KOPT-K1 (cell line): ENCODE results near the gene GALNT1.

Experiments
- H3K27ac ChIP-seq: fragments of 200-600 bp; sonication (generic); 2 replicates; pipeline ENCODE4 v1.5.1; 2016; ENCODE audit warnings: antibody characterized with exemption, mild to moderate bottlenecking, low read depth, low read length; ENCODE audit not compliant: poor library complexity, severe bottlenecking
- H3K36me3 ChIP-seq: fragments of 200-600 bp; sonication (generic); 2 replicates; pipeline ENCODE4 v1.5.1; 2017; ENCODE audit warnings: antibody characterized with exemption, mild to moderate bottlenecking, low read length, moderate library complexity; ENCODE audit not compliant: insufficient read depth
- H3K9me3 ChIP-seq: fragments of 200-600 bp; sonication (generic); 2 replicates; pipeline ENCODE4 v1.5.1; 2017; ENCODE audit warnings: antibody characterized with exemption, low read length, mild to moderate bottlenecking; ENCODE audit not compliant: insufficient read depth, poor library complexity, severe bottlenecking

The GALNT1 gene

DNA sequence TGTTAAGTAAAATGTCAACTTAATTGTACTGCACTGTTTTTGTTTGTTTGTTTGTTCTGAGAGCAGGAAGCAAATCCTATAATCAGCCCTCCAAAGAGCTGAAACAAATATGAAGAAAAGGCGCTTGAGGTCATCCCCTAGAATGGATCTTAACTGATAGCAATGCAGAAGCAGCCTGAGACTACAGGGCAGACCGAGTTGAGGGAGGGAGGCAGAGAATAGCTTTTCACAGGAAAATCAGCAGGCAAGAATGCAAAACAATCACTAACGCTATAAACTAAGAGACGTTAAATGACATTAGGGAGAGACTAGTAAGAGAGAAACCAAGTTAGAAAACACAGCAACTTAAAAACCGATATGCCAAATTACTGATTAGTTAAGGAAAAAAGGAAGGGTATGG is 37.2 kb downstream of the GALNT1 start:
- H3K27ac ChIP-seq: no peak overlapping the region
- H3K36me3 ChIP-seq: no peaks in the 10 kb centered on the region
- H3K9me3 ChIP-seq: no peaks in the 10 kb centered on the region

DNA sequence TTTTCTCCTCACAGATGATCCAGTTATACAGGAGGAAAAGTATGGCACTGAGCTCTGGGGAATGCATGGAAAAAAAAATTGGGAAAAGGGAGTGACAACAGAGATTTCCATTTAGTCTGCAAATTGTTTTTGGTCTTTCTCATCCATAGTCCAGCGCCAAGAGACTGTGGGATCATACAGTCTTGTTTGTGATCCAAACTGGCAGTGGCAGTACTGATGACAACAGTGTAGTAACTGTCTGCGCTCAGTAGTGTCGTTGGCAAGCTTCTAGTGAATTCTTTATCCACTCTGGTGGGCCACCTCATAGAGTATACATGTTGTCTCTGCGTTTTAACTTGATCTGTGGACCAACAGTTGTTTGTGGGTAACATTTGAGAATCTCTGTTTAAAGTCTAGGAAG is 37.9 kb downstream of the GALNT1 start:
- Histone ChIP-seq H3K27ac (no peak overlapping the region), H3K9me3 (no peaks in the 10 kb centered on the region), H3K36me3 (no peaks in the 10 kb centered on the region)

GRCh38 chr18:35619941-35620340 is 38.4 kb downstream of the GALNT1 start:
- no peaks in the 10 kb centered on the region for H3K36me3 ChIP-seq
- H3K27ac ChIP-seq: no peak overlapping the region
- no peaks in the 10 kb centered on the region for H3K9me3 ChIP-seq

DNA sequence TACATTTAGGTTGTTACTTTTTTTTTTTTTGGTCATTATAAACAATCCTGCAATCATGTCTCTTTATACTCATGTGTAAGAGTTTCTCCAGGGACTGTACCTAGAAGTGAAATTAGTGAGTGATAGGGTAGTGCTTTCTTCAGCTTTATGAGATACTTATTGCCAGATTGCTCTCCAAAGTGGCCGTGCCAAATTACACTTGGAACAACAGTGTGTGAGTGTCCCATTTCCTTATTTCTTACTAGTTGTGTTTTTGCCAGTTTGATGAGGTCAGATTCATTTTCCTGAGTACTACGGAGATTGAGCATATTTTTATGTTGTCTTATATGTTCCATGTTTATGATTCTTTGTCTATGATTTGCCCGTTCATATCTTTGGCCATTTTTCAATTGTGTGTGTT is 39.2 kb downstream of the GALNT1 start:
- Histone ChIP-seq H3K9me3 (no peaks in the 10 kb centered on the region), H3K36me3 (no peaks in the 10 kb centered on the region), H3K27ac (no peak overlapping the region)

- H3K36me3 ChIP-seq: no peaks in the 10 kb centered on the region
- no peaks in the 10 kb centered on the region for H3K9me3 ChIP-seq
- no peak overlapping the region for H3K27ac ChIP-seq
Observed at GRCh38 chr18:35623255-35623654, 41.7 kb downstream of the GALNT1 start.

DNA sequence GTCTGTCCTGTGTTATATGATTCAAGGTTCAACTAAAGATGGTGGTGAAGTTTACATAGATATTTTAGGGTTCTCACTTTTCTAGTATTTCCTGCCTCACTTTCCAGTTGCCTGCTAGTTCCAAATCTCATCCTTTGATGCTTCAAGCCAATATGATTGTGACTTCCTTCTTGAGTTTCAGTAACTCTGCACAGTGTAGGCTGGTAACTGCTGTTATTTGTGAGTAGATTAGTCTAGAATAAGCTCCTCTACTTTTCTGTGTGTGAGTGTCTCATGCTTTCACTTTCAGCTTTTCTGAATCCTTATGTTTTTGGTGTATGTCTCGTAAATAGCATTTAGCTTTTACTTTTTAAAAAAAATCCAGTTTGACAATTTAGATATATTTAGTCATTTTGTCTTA is 42.6 kb downstream of the GALNT1 start:
- H3K9me3 ChIP-seq: no peaks in the 10 kb centered on the region
- no peak overlapping the region for H3K27ac ChIP-seq
- no peaks in the 10 kb centered on the region for H3K36me3 ChIP-seq

GRCh38 chr18:35625232-35625631 is 43.7 kb downstream of the GALNT1 start:
- no peaks in the 10 kb centered on the region for H3K36me3 ChIP-seq
- no peak overlapping the region for H3K27ac ChIP-seq
- no peaks in the 10 kb centered on the region for H3K9me3 ChIP-seq

DNA sequence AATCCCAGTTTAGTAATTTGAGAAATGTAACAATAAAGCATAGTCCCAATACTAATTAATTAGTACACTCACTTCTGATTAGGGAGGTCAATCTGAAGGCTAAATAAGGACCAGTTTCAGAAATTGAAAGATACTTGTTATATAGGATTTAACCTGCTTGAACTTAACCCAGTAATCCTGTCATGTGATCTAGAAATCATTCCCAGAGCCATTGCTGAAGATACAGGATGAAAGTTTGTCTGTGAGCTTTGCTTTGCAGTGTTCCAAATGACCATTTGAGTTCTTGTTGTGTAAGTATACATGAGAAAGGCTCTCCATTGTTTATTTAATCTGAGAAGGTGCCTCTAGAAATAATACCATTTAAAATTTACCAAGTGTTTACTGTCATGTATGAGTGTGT is 52.2 kb downstream of the GALNT1 start:
- Histone ChIP-seq H3K36me3 (no peaks in the 10 kb centered on the region), H3K27ac (no peak overlapping the region), H3K9me3 (peaks cover 7% of the 10 kb centered on the region)

DNA sequence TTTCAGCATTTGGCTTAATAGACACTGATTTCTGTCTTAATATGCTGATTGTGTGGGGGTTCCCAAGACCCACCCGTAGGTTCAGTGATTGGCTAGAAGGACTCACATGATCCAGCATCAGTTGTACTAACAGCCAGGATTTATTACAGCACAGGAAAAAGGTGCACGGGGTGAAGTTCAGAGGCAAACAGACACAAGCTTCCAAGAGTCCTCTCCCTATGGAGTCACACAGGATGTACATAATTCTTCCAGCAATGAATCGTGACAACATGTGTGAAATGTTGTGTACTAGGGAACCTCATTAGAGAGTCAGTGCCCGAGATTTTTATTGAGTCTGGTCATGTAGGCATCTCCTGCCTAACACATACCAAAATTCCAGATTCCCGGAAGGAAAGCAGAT is 52.8 kb downstream of the GALNT1 start:
- no peaks in the 10 kb centered on the region for H3K36me3 ChIP-seq
- peaks cover 7% of the 10 kb centered on the region for H3K9me3 ChIP-seq
- H3K27ac ChIP-seq: no peak overlapping the region

GRCh38 chr18:35635170-35635569 is 53.6 kb downstream of the GALNT1 start:
- no peaks in the 10 kb centered on the region for H3K36me3 ChIP-seq
- H3K9me3 ChIP-seq: peaks cover 7% of the 10 kb centered on the region
- no peak overlapping the region for H3K27ac ChIP-seq

- Histone ChIP-seq H3K36me3 (no peaks in the 10 kb centered on the region), H3K27ac (no peak overlapping the region), H3K9me3 (peaks cover 7% of the 10 kb centered on the region)
Observed at GRCh38 chr18:35637227-35637626, 55.7 kb downstream of the GALNT1 start.

GRCh38 chr18:35639296-35639695 is 57.8 kb downstream of the GALNT1 start:
- Histone ChIP-seq H3K27ac (no peak overlapping the region), H3K9me3 (peaks cover 7% of the 10 kb centered on the region), H3K36me3 (no peaks in the 10 kb centered on the region)

- peaks cover 7% of the 10 kb centered on the region for H3K9me3 ChIP-seq
- no peaks in the 10 kb centered on the region for H3K36me3 ChIP-seq
- H3K27ac ChIP-seq: no peak overlapping the region
Observed at GRCh38 chr18:35641467-35641866, 59.9 kb downstream of the GALNT1 start.

DNA sequence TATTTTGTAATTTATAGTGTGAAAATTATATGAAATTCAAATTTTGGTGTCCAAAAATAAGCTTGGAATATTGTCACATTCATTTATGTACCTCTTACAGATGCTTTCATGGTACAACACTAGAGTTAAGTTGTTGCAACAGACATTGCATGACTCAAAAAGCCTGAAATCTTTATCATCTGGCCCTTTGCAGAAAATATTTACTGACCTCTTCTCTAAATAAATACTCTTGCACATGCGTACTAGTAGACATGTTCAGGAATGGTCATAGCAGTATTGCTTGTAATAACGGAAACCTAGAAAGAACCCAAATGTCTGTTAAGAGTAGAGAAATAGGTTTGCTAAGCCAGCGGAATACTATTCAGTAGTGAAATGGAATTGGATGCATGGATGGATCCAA is 60.4 kb downstream of the GALNT1 start:
- Histone ChIP-seq H3K9me3 (peaks cover 7% of the 10 kb centered on the region), H3K36me3 (no peaks in the 10 kb centered on the region), H3K27ac (no peak overlapping the region)

GRCh38 chr18:35642802-35643201 is 61.3 kb downstream of the GALNT1 start:
- Histone ChIP-seq H3K9me3 (peaks cover 7% of the 10 kb centered on the region), H3K27ac (no peak overlapping the region), H3K36me3 (no peaks in the 10 kb centered on the region)

DNA sequence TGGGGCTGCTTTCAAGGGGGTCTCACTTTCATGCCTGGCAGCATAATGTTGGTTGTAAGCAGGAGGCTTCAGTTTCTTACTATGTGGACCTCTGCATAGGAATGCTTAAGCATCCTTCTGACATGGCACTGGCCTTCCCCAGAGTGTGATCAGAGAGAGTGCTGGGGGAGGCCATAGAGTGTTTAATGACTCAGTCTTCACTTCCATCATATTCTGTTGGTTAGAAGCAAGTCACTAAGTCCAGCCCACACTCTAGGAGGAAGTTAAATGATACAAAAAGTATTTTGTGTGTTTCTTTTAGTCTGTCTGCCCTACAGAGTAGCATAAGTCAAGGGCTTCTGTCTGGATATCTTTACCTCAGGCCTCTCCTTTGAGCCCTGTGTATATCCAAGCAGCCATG is 64.9 kb downstream of the GALNT1 start:
- Histone ChIP-seq H3K27ac (no peak overlapping the region), H3K36me3 (no peaks in the 10 kb centered on the region), H3K9me3 (no peaks in the 10 kb centered on the region)
